ENCODE results near the gene HNF4A. TPM values are rescaled to one million over a fixed set of nuclear protein-coding genes. Genes with fewer than 3 reads are reported as not detected.

Gene HNF4A
- total and polyA plus RNA-seq, 2 of the 13 experiments (the other 11 are each of a cell fraction or from before 2014, with no cell fraction given), result 80.9 to 169 TPM

- TF ChIP-seq AHDC1 (CRISPR knock-in tag; IDR thresholded peaks at IDR 0.05; ENCODE audit: borderline replicate concordance), result peak; percentile 2; the same call in 1 of the 2 replicates
- TF ChIP-seq KDM5A (IDR thresholded peaks at IDR 0.05; ENCODE audit: borderline replicate concordance, low read length), result 0 out of 2 replicates have a peak, but pooled peaks have one; percentile 23
- TF ChIP-seq TGIF2 (CRISPR knock-in tag; IDR thresholded peaks at IDR 0.05), result no peak
- no peak for TF ChIP-seq ZKSCAN5 (CRISPR knock-in tag; IDR thresholded peaks at IDR 0.05)
- no peak for TF ChIP-seq ZKSCAN1 (IDR thresholded peaks at IDR 0.05; ENCODE audit: low read length)
- TF ChIP-seq ZNF567 (CRISPR knock-in tag; IDR thresholded peaks at IDR 0.05; ENCODE audit: borderline replicate concordance), result no peak
- no peak for TF ChIP-seq ZNF160 (CRISPR knock-in tag; IDR thresholded peaks at IDR 0.05)
- no peak for TF ChIP-seq HINFP (CRISPR knock-in tag; IDR thresholded peaks at IDR 0.05; ENCODE audit: low read depth)
- no peak; the same call in none of the 2 replicates for TF ChIP-seq BRD4 (CRISPR knock-in tag; IDR thresholded peaks at IDR 0.05)
- TF ChIP-seq KDM1A (CRISPR knock-in tag; IDR thresholded peaks at IDR 0.05), result peak; percentile 1; the same call in 1 of the 2 replicates
- no peak for TF ChIP-seq ZSCAN12 (CRISPR knock-in tag; IDR thresholded peaks at IDR 0.05)
- TF ChIP-seq NFYC (CRISPR knock-in tag; IDR thresholded peaks at IDR 0.05), result no peak; the same call in 1 of the 2 replicates
- TF ChIP-seq ZNF10 (CRISPR knock-in tag; IDR thresholded peaks at IDR 0.05; ENCODE audit: borderline replicate concordance, low read depth), result no peak
- TF ChIP-seq SRY (CRISPR knock-in tag; IDR thresholded peaks at IDR 0.05), result peak; percentile 3; the same call in 1 of the 2 replicates
- TF ChIP-seq EEA1 (CRISPR knock-in tag; IDR thresholded peaks at IDR 0.05; ENCODE audit: borderline replicate concordance), result no peak
- no peak for TF ChIP-seq ZNF124 (CRISPR knock-in tag; IDR thresholded peaks at IDR 0.05)
- no peak for TF ChIP-seq ZNF597 (CRISPR knock-in tag; IDR thresholded peaks at IDR 0.05)
- no peak; the same call in 1 of the 2 replicates for TF ChIP-seq ZBTB42 (CRISPR knock-in tag; IDR thresholded peaks at IDR 0.05)
- TF ChIP-seq ZNF788 (CRISPR knock-in tag; IDR thresholded peaks at IDR 0.05; ENCODE audit: borderline replicate concordance), result no peak; the same call in 1 of the 2 replicates
- TF ChIP-seq TCF7 (IDR thresholded peaks at IDR 0.05; ENCODE audit: low read depth), result no peak
- no peak for TF ChIP-seq AGO1 (IDR thresholded peaks at IDR 0.05; ENCODE audit: low read depth, low read length, poor library complexity, severe bottlenecking)
- no peak; the same call in 1 of the 2 replicates for TF ChIP-seq ZNF766 (CRISPR knock-in tag; IDR thresholded peaks at IDR 0.05; ENCODE audit: borderline replicate concordance)
Observed at GRCh38 chr20:44403194-44404112, 48.0 kb downstream of the HNF4A start (continued).
